Breast epithelium (tissue), 4 donors: Measurements from ENCODE around the gene ITGB5. TPM values are rescaled to one million over a fixed set of nuclear protein-coding genes. Genes with fewer than 3 reads are reported as not detected.
A peak's percentile ranks its signal among the peaks of the same experiment; 100 is the strongest.

Experiments used
- DNase-seq, 2 donors: peaks; one replicate each; pipeline ENCODE4 v3.0.0-alpha.2; 2019; ENCODE audit warnings: low spot score in 2 of 2
- H3K27ac ChIP-seq, 2 donors: fragments of 200-600 bp; sonication (generic) in 1 of 2; one replicate each; pipeline ENCODE4 v1.5.1; 2016 to 2019; ENCODE audit warnings: mild to moderate bottlenecking in 1 of 2
- H3K27me3 ChIP-seq, 2 donors: fragments of 200-600 bp; sonication (generic) in 1 of 2; one replicate each; pipeline versions ENCODE4 v1.5.1 to v1.6.0; 2017 to 2019; ENCODE audit warnings: control low read depth in 1 of 2, mild to moderate bottlenecking in 1 of 2
- H3K36me3 ChIP-seq: fragments of 200-600 bp; one replicate; pipeline ENCODE4 v1.5.1; 2019
- H3K4me1 ChIP-seq, 2 donors: fragments of 200-600 bp; sonication (generic); one replicate each; pipeline ENCODE4 v1.5.1; 2016 to 2019; ENCODE audit warnings: control low read depth in 1 of 2
- H3K4me3 ChIP-seq, 3 donors: fragments of 200-600 bp; sonication (generic); 1 replicate in 2 of 3; 2 replicates in 1 of 3; pipeline ENCODE4 v1.5.1; 2016 to 2019; ENCODE audit warnings: mild to moderate bottlenecking in 3 of 3, moderate library complexity in 2 of 3
- H3K9me3 ChIP-seq, 2 donors: fragments of 200-600 bp; sonication (generic) in 1 of 2; one replicate each; pipeline ENCODE4 v1.5.1; 2016 to 2019; ENCODE audit warnings: control low read depth in 1 of 2
- CTCF ChIP-seq, 3 donors: fragments of 450-650 bp; IDR thresholded peaks; one replicate each; pipeline ENCODE4 v1.5.1; 2016 to 2017; ENCODE audit warnings: antibody characterized with exemption in 3 of 3, mild to moderate bottlenecking in 3 of 3, moderate library complexity in 3 of 3
- POLR2A ChIP-seq: fragments of 450-650 bp; IDR thresholded peaks from one replicate; pipeline ENCODE4 v1.6.1; 2016; ENCODE audit warnings: antibody characterized with exemption, mild to moderate bottlenecking, moderate library complexity
- POLR2AphosphoS5 ChIP-seq, 3 donors: sonication (generic); formaldehyde crosslinking; IDR thresholded peaks; one replicate each; pipeline ENCODE4 v1.6.1; 2017; ENCODE audit warnings: antibody characterized with exemption in 3 of 3
- intact Hi-C: fragments of 100-400 bp; cut with DNase I; formaldehyde crosslinking; loops from one replicate; pipeline ENCODE4 v1.15.1; 2023; ENCODE audit warnings: low total_unique reads
- total RNA-seq, 3 donors: library from RNA; depleted of rRNA; stranded (reverse); fragments of >200 nt; gene quantifications; one replicate each; pipeline ENCODE4 v1.1.0, GENCODE V29; 2016

The ITGB5 gene
- total RNA-seq, 3 donors from 2014 or later, result 80.1 to 286 (median 181) TPM

- Histone ChIP-seq H3K9me3 (no peaks in the 10 kb centered on the region), H3K27ac (peak overlapping the region; percentile 38 to 66), H3K27me3 (no peaks in the 10 kb centered on the region), H3K4me3 (no peak overlapping the region), H3K4me1 (peaks cover 0 to 4% of the 10 kb centered on the region in 2 donors), H3K36me3 (no peaks in the 10 kb centered on the region)
- no peak for TF ChIP-seq CTCF (IDR thresholded peaks at IDR 0.05)
- TF ChIP-seq POLR2AphosphoS5 (IDR thresholded peaks at IDR 0.05), result no peak
- no peak for TF ChIP-seq POLR2A
- DNase-seq, result no peak
- intact Hi-C loops, result no loop called here
Observed at GRCh38 chr3:124843506-124844177, 43.5 kb downstream of the ITGB5 start.

- peak in 1 of 2 donors; percentile 44 for DNase-seq
- H3K27me3 ChIP-seq, result no peaks in the 10 kb centered on the region
- H3K36me3 ChIP-seq, result no peaks in the 10 kb centered on the region
- H3K9me3 ChIP-seq, result no peaks in the 10 kb centered on the region
- H3K4me1 ChIP-seq, result peaks cover 0 to 4% of the 10 kb centered on the region in 2 donors
- TF ChIP-seq POLR2AphosphoS5 (IDR thresholded peaks at IDR 0.05), result no peak
- TF ChIP-seq CTCF (IDR thresholded peaks at IDR 0.05), result no peak
- TF ChIP-seq POLR2A, result no peak
- intact Hi-C loops, result no loop called here
- H3K27ac ChIP-seq, result peak overlapping the region; percentile 38 to 66
- no peak overlapping the region for H3K4me3 ChIP-seq
Observed at GRCh38 chr3:124843047-124843446, 44.1 kb downstream of the ITGB5 start.

GRCh38 chr3:124841517-124841916 lies 45.6 kb downstream of the ITGB5 start:
- Histone ChIP-seq H3K36me3 (no peaks in the 10 kb centered on the region), H3K27me3 (no peaks in the 10 kb centered on the region), H3K27ac (peak overlapping the region in 1 of 2 donors; percentile 50), H3K9me3 (no peaks in the 10 kb centered on the region), H3K4me3 (no peak overlapping the region), H3K4me1 (peaks cover 4 to 12% of the 10 kb centered on the region in 2 donors)
- intact Hi-C loops, result no loop called here
- TF ChIP-seq POLR2AphosphoS5 (IDR thresholded peaks at IDR 0.05) (no peak), POLR2A (no peak), CTCF (IDR thresholded peaks at IDR 0.05) (no peak)
- no peak for DNase-seq

- H3K27ac ChIP-seq, result no peak overlapping the region
- DNase-seq, result no peak
- TF ChIP-seq CTCF (IDR thresholded peaks at IDR 0.05), result no peak
- no peak for TF ChIP-seq POLR2A
- no peak for TF ChIP-seq POLR2AphosphoS5 (IDR thresholded peaks at IDR 0.05)
Observed at GRCh38 chr3:124840331-124840730, 46.8 kb downstream of the ITGB5 start.

GRCh38 chr3:124839896-124840295 lies 47.3 kb downstream of the ITGB5 start:
- Histone ChIP-seq H3K4me1 (peaks cover 10 to 22% of the 10 kb centered on the region in 2 donors), H3K9me3 (no peaks in the 10 kb centered on the region), H3K4me3 (no peak overlapping the region), H3K27me3 (no peaks in the 10 kb centered on the region), H3K27ac (no peak overlapping the region), H3K36me3 (no peaks in the 10 kb centered on the region)
- no peak for TF ChIP-seq CTCF (IDR thresholded peaks at IDR 0.05)
- TF ChIP-seq POLR2AphosphoS5 (IDR thresholded peaks at IDR 0.05), result no peak
- TF ChIP-seq POLR2A, result no peak
- intact Hi-C loops, result no loop called here
- no peak for DNase-seq

More at GRCh38 chr3:124840331-124840730, 46.8 kb downstream of the ITGB5 start:
- Histone ChIP-seq H3K36me3 (no peaks in the 10 kb centered on the region), H3K4me3 (no peak overlapping the region), H3K9me3 (no peaks in the 10 kb centered on the region), H3K4me1 (peaks cover 10 to 17% of the 10 kb centered on the region in 2 donors), H3K27me3 (no peaks in the 10 kb centered on the region)
- intact Hi-C loops, result no loop called here
